Activated CD8-positive, alpha-beta T cell treated with anti-CD3 and anti-CD28 coated beads for 36 hours (primary cell): ENCODE results near the gene SLC26A2. TPM values are rescaled to one million over a fixed set of nuclear protein-coding genes. Genes with fewer than 3 reads are reported as not detected.
"Not testable (repeated sequence)": the region's sequence is repeated elsewhere in the genome, so short reads cannot be mapped to it uniquely, and the experiment has no call there.

Experiments used
- ATAC-seq: fragments of 200-7000 bp; cut with Tn5 transposase; one replicate; pipeline ENCODE4 v1.10.0; 2021; ENCODE audit warnings: mild to moderate bottlenecking, moderate library complexity
- CTCF ChIA-PET: fragments of 350-600 bp; sonication (Branson Sonifier 250); formaldehyde crosslinking; loops from one replicate; lab custom pipeline; 2021; ENCODE audit warnings: antibody characterized with exemption; lab: Charles Lee
- POLR2A ChIA-PET: fragments of 350-600 bp; sonication (Branson Sonifier 250); formaldehyde crosslinking; loops from one replicate; lab custom pipeline; 2021; ENCODE audit warnings: antibody characterized with exemption; lab: Charles Lee
- DNase-seq: peaks from one replicate; pipeline ENCODE4 v3.0.0-alpha.2; 2020
- H3K27ac Mint-ChIP-seq: one replicate; pipeline ENCODE4 v1.8.0; 2021; ENCODE audit warnings: mild to moderate bottlenecking, mixed read lengths
- H3K27me3 Mint-ChIP-seq: one replicate; pipeline ENCODE4 v1.8.0; 2021; ENCODE audit warnings: mixed read lengths
- H3K36me3 Mint-ChIP-seq: one replicate; pipeline ENCODE4 v1.8.0; 2021; ENCODE audit warnings: low read depth, mixed read lengths
- H3K4me1 Mint-ChIP-seq: one replicate; pipeline ENCODE4 v1.8.0; 2021; ENCODE audit warnings: low read depth, mixed read lengths
- H3K4me3 Mint-ChIP-seq: one replicate; pipeline ENCODE4 v1.8.0; 2021; ENCODE audit warnings: mild to moderate bottlenecking, moderate library complexity, mixed read lengths
- H3K9me3 Mint-ChIP-seq: one replicate; pipeline ENCODE4 v1.8.0; 2021; ENCODE audit warnings: mixed read lengths
- intact Hi-C: fragments of 100-400 bp; cut with micrococcal nuclease; formaldehyde crosslinking; loops from one replicate; pipeline ENCODE4 v1.10.0; 2022
- total RNA-seq, 2 experiments: library from RNA; stranded (reverse); gene quantifications; one replicate each; pipeline ENCODE4 v1.2.3, GENCODE V29; 2021
- TF ChIP-seq, protein P1 (sequence below): fragments of 200-600 bp; IDR thresholded peaks from one replicate; pipeline ENCODE4 v1.8.0; 2022; ENCODE audit warnings: antibody characterized with exemption, mild to moderate bottlenecking

SLC26A2 gene
- total RNA-seq, 2 experiments from 2014 or later = 5.0 to 5.3 TPM

DNA sequence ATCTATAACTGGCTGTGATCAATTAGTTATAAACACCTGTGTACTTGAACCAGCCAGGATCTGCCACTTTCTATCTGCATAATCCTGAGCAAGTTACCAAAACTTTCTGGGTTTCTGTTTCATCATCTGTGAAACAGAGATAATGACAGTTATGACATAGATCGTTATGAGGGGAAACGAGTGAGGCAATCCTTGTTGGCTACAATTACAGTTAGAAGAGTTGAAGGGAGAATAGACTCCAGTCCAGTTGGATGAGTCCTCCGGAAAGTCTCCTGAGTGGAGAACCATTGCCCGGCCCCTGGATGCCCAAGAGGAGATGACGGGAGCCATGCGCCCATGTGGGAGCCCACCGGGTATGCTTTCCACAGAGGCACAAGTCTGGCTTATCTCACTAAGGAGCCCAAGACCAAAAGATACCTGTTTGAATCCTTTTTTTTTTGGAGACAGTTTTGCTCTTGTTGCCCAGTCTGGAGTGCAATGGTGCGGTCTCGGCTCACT, 20.4 kb upstream of the SLC26A2 start:
- no peak for DNase-seq
- ChIA-PET POLR2A (no interaction called here), CTCF (interaction anchor here (0.6 to 1.3 kb wide), 3 partner anchors 22 to 216 kb away, joined by 3 read pairs; no protein-coding TSS in a partner anchor)
- Mint-ChIP-seq H3K27ac (no peak overlapping the region), H3K4me1 (no peaks in the 10 kb centered on the region), H3K36me3 (no peaks in the 10 kb centered on the region), H3K9me3 (no peaks in the 10 kb centered on the region), H3K4me3 (no peak overlapping the region), H3K27me3 (peaks cover 4% of the 10 kb centered on the region)
- TF ChIP-seq, protein P1, sequence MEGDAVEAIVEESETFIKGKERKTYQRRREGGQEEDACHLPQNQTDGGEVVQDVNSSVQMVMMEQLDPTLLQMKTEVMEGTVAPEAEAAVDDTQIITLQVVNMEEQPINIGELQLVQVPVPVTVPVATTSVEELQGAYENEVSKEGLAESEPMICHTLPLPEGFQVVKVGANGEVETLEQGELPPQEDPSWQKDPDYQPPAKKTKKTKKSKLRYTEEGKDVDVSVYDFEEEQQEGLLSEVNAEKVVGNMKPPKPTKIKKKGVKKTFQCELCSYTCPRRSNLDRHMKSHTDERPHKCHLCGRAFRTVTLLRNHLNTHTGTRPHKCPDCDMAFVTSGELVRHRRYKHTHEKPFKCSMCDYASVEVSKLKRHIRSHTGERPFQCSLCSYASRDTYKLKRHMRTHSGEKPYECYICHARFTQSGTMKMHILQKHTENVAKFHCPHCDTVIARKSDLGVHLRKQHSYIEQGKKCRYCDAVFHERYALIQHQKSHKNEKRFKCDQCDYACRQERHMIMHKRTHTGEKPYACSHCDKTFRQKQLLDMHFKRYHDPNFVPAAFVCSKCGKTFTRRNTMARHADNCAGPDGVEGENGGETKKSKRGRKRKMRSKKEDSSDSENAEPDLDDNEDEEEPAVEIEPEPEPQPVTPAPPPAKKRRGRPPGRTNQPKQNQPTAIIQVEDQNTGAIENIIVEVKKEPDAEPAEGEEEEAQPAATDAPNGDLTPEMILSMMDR = no peak
- intact Hi-C loops = no loop called here
- ATAC-seq = no peak

DNA sequence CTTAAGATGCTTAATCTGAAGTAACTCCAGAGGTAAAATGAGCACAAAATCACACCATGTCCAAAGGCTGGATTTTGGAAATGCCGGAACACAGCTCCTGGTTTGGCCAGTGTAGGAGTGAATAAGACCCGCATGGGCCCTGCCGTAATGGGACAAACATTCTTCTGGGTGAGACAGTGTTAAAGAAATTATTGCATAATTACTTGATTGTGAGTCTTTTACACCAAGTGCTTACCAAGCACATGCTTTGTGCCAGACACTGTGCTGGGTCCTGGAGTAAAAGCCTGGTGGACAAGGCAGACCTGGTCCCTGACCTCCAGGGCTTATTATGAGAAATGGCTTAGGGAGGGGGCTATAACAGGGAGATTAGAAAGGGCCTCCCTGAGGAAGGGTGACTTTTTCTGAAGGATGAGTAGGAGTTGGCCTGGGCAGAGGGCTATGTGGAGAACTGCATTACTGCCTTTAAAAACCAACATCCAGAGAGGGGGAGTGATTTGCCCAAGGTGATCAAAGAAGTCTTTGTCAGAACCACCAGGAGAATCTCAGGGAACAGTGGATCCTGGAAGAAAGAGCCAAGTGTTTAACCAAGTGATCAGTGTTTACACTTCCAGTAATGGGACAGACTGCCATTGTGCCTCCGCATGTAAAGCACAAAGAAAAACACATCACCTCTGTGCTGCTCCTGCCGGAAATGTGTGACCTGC, 19.5 kb upstream of the SLC26A2 start:
- POLR2A ChIA-PET = no interaction called here
- TF ChIP-seq, protein P1 = no peak
- DNase-seq (no peak), ATAC-seq (no peak)
- no peak overlapping the region for H3K4me3 Mint-ChIP-seq
- no peaks in the 10 kb centered on the region for H3K36me3 Mint-ChIP-seq
- H3K27ac Mint-ChIP-seq = no peak overlapping the region
- H3K27me3 Mint-ChIP-seq = peaks cover 4% of the 10 kb centered on the region
- CTCF ChIA-PET = no interaction called here
- intact Hi-C loops = no loop called here
- no peaks in the 10 kb centered on the region for H3K4me1 Mint-ChIP-seq
- H3K9me3 Mint-ChIP-seq = no peaks in the 10 kb centered on the region

DNA sequence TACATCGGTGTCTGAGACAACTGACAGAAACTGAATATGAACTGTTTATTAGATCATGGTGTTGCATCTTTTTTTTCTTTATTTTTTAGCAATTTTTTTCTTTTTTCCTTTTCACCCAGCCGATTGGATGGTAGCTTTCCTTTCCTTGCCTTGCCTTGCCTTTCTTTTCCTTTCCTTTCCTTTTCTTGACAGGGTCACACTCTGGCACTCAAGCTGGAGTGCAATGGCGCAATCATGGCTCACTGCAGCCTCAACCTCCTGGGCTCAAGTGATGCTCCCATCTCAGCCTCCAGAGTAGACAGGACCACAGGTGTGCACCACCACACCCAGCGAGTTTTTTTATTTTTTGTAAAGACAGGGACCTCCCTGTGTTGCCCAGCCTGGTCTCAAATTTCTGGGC, 18.8 kb upstream of the SLC26A2 start:
- DNase-seq = no peak
- no peaks in the 10 kb centered on the region for H3K9me3 Mint-ChIP-seq
- TF ChIP-seq, protein P1 = no peak

DNA sequence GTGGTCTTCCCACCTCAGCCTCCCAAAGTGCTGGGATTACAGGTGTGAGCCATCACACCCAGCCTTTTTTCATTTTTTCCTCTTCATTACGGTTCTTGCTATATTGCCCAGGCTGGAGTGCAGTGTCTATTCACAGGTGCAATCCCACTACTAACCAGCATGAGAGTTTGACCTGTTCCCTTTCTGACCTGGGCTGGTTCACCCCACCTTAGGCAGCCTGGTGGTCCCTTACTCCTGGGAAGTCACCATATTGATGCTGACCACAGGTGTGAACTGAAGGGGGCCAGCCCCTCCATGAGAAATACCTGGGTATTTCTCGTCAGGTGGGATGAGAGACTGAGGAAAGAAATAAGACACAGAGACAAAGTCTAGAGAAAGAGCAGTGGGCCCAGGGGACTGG, 18.4 kb upstream of the SLC26A2 start:
- ChIA-PET CTCF (no interaction called here), POLR2A (no interaction called here)
- peaks cover under 1% of the 10 kb centered on the region for H3K27me3 Mint-ChIP-seq
- H3K4me3 Mint-ChIP-seq = no peak overlapping the region
- H3K36me3 Mint-ChIP-seq = no peaks in the 10 kb centered on the region
- intact Hi-C loops = no loop called here
- TF ChIP-seq, protein P1 = no peak
- H3K4me1 Mint-ChIP-seq = no peaks in the 10 kb centered on the region
- DNase-seq = no peak
- ATAC-seq = no peak
- H3K27ac Mint-ChIP-seq = no peak overlapping the region
- H3K9me3 Mint-ChIP-seq = no peaks in the 10 kb centered on the region

More for the DNA sequence above, 18.8 kb upstream of the SLC26A2 start:
- no peak overlapping the region for H3K27ac Mint-ChIP-seq
- no peaks in the 10 kb centered on the region for H3K36me3 Mint-ChIP-seq
- H3K27me3 Mint-ChIP-seq = peaks cover 3% of the 10 kb centered on the region
- H3K4me1 Mint-ChIP-seq = no peaks in the 10 kb centered on the region
- ATAC-seq = no peak
- ChIA-PET CTCF (no interaction called here), POLR2A (no interaction called here)
- no peak overlapping the region for H3K4me3 Mint-ChIP-seq
- intact Hi-C loops = no loop called here

DNA sequence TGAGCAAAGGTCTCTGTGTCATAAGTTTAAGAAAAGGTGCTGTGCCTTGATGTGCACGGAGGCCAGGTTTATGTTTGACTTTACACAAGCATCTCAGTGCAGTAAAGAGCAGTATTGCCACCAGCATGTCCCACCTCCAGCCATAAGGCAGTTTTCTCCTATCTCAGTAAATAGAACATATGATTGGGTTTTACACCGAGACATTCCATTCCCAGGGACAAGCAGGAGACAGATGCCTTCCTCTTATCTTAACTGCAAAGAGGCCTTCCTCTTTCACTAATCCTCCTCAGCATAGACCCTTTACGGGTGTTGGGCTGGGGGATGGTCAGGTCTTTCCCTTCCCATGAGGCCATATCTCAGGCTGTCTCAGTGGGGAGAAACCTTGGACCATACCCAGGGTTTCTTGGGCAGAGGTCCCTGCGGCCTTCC, 17.8 kb upstream of the SLC26A2 start:
- H3K4me1 Mint-ChIP-seq, H3K27me3 Mint-ChIP-seq, CTCF ChIA-PET, H3K36me3 Mint-ChIP-seq, H3K9me3 Mint-ChIP-seq, H3K4me3 Mint-ChIP-seq, DNase-seq, ATAC-seq, H3K27ac Mint-ChIP-seq, POLR2A ChIA-PET, intact Hi-C loops: not testable (repeated sequence)

DNA sequence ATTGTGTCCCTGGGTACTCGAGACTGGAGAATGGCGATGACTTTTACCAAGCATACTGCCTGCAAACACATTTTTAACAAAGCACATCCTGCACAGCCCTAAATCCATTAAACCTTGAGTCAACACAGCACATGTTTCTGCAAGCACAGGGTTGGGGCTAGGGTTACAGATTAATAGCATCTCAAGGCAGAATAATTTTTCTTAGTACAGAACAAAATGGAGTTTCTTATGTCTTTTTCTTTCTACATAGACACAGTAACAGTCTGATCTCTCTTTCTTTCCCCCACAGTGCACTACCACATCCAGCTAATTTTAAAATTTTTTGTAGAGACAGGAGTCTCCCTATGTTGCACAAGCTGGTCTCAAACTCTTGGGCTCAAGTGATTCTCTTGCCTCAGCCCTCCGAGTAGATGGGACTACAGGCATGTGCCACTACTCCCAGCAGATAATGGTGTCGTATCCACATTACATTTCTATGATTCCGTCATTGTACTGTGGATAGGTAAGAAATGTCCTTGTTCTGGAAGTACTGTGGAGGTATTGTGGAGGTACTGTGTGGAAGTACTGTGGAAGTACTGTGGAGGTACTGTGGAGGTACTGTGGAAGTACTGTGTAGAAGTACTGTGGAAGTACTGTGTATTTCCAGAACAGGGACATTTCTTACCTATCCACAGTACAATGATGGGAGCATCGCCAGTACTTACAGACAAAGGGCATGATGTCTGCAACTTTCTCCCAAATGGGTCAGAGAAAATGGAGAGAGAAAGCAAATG, 17.2 kb upstream of the SLC26A2 start:
- CTCF ChIA-PET = not testable (repeated sequence)

More for the DNA sequence above, 17.2 kb upstream of the SLC26A2 start:
- H3K4me1 Mint-ChIP-seq, intact Hi-C loops, H3K9me3 Mint-ChIP-seq, H3K4me3 Mint-ChIP-seq, H3K36me3 Mint-ChIP-seq, H3K27me3 Mint-ChIP-seq, ATAC-seq, POLR2A ChIA-PET, DNase-seq, H3K27ac Mint-ChIP-seq: not testable (repeated sequence)
